Measurements from ENCODE around the gene OLA1.

Gene OLA1

DNA sequence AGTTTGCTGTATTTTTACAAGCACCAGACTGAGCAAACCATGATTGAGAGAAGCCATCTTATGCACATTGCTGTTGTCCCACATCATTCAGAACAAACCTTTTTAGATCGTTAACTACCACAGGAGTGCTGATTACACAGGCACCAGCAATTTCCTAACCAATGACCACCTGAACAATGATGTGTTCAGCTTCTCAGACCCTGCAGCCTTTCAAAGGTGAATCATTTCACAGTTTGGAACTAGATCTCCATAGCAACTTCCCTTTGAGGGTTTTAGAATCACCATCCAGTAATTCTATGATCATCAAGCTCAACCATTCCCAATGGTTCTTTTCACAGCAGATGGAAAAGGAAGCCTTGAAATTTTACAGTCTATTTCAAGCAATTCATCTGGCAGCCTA is 71.4 kb downstream of the OLA1 start:
- DNase-seq = peak; percentile 40

DNA sequence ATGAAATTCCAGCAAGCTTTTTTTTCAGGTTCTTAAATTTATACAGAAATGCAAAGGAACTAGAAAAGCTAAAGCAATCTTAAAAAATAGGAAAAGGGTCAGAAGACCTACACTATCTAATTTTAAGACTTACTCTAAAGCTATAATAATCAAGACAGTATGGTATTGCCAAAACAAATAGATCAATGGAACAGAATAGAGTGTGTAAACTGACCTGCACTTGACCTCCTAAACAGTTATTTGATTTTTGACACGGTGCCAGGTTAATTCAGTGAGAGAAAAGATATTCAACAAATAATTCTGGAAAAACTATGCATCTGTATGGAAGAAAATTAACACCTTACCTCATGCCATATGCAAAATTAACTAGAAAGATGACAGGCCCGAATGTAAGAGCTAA is 73.6 kb downstream of the OLA1 start:
- DNase-seq = no peak

DNA sequence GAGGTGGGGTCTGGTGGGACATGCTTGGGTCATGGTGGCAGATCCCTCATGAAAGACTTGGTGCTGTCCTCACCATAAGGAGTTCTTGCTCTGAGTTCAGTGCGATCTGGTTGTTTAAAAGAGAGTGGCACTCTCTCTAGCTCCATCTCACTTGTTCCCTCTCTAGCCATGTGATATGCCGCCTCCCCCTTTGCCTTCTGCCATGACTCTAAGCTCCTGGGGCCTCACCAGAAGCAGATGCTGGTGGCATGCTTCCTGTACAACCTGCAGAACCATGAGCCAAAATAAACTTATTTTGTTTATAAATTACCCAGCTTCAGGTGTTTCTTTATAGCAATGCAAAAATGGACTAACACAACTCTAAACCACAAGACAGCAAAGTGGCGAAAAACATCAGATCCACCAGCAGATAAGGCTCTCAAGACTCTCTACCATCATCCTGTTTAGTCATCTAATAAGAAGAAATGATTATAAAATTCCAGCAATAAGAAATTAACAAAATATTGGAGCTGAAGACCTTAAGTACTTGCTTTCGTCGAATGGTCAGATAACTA is 75.5 kb downstream of the OLA1 start:
- no peak for DNase-seq

DNA sequence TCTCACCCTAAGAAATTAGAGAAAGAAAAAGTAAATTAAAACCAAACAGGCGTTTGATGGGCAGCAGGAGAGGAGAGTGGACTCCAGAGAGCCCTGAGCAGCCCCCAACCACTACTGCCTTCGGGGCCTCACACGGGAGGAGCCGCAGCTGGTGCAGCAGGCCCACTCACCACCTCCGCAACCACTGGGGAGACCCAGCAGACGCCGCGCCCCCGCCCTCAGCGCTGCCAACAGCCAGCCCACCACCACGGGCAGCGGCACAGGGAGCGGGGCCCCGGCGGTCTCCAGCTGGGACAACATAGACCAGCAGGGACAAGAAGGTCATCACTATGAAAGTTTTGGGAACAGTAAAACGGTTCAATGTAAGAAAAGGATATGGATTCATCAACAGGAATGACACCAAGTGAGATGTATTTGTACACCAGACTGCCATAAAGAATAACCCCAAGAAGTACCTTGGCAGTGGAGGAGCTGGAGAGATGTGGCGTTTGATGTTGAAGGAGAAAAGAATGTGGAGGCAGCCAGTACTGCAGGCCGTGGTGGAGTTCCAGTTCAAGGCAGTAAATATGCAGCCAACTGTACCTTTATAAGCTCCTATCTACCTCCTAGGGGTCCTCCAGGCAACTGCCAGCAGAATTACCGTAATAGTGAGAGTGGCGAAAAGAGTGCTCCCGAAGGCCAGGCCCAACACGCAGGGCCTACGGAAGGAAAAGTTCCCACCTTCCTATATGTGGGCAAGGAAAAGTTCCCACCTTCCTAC is 76.5 kb downstream of the OLA1 start:
- no peak for DNase-seq

DNA sequence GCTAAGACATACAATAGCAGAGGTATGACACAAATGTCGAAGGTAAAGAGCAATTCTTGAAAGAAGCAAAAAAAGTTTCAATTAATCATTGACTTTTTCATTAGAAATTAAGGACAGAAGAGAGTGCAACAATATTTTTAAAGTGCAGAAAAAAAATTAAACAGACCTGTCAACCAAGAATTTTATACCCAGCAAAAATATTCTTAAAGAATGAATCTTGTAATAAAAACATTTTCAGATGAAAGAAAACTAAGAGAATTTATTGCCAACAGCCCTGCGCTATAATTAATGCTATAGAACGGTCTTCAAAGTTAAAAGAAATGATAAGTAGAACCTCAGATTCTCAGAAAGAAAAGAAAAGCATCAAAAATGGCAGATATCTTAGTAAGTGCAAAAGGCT is 79.0 kb downstream of the OLA1 start:
- DNase-seq = no peak

DNA sequence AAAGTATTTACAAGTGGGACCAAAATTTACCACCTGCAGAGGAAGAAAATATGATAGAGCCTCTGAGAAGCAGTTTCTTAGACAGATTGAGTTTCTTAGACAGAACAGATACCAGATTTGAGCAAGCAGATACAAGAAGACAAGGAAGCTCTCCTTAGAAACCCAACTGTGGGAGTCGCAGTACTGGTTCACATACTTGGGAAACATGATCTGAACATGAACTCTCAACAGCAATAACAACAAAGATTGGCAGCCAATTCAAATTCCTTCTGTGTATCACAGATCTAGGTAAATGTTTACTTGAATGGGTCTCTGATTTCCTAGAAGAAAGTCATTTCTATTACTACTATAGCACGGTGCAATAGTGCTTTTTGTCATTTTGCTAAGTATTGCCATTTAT is 82.1 kb downstream of the OLA1 start:
- DNase-seq = no peak

DNA sequence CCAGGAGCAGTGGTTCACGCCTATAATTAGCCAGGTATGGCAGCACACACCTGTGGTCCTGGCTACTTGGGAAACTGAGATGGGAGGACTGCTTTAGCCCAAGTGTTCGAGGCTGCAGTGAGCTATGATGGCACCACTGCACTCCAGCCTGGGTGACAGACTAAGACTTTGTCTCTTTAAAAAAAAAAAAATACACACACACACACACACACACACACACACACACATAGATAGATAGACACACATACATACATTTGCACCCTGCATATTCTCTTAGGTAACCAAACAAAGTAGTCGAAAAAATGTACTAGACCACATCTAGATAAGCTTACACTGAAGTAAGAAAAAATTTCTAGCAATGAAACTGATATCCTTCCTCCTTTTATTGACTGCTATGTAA is 86.8 kb downstream of the OLA1 start:
- DNase-seq = no peak

DNA sequence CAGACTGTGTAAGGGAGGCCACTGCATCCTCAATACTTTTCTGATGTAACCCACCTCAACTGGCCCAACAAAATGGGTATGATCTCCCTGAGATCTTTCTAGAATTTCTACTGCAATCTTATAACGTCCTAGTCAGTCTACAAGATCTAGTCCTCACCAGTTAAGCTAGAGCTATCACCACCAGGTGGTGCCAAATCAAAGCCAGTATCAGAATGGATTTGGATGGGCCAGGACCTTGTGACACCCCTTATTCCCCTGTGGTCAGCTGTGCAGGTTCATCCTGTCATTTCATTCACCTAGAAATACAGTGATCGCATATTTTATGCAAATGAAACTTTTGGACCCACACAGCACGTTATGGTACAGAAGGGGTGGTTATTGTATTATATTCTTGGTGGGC is 90.3 kb downstream of the OLA1 start:
- peak; percentile 35 for DNase-seq

DNA sequence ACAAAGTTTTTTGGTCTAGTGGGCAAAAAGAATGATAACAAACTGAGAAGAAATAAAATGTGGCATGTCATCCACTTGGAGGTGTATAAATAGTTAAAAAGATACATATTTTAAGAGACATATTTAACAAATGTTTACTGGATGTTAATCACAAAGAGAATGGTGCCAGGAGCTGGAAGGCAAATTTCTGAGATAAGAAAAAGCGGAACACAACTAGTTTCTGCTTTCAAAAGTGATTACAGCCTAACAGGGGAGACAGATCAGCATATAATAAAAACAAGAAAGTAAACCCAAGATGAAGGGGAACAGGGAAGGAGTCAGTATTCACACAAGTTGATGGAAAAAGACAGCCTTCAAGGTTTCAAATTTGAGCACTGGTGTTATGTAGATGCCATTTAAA is 91.3 kb downstream of the OLA1 start:
- DNase-seq = no peak

DNA sequence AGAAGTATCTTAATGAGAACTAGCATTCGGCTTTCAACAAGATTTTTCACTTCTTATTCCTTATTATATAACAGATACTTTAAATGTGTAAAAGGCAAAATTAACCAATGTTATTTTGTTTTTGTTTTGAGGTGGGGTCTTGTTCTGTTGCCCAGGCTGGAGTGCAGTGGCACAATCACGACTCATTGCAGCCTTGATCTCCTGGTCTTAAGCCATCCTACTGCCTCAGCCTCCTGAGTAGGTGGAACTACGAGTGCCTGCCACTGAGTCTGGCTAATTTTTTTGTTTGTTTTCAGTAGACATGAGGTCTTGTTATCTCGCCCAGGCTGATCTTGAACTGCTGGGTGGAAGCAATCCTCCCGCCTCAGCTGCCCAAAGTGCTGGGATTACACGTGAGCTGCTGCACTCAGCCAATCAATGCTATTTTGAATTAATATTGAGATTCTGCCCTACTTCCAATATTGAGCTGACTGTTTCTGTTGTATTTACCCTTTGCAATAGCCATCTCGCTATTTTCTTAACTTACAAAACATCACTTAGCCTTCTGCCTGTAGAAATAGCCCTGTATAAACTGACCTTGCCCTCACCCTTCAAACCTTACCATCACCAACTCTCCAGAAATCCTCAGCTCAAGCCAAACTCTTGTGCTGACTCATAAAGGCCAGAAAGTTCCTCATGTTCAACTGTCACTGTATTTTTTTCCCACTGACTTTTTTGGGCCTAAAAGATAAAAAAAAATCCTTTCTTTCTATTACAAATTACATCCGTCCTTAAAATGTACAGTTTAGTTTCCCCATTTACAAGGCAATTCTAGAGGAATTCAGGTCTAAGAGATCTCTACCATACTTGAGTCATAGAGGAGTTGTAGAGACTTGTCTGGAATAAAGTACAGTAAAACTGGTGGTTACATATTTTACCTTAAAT is 94.3 kb downstream of the OLA1 start:
- peak; percentile 46 for DNase-seq

DNA sequence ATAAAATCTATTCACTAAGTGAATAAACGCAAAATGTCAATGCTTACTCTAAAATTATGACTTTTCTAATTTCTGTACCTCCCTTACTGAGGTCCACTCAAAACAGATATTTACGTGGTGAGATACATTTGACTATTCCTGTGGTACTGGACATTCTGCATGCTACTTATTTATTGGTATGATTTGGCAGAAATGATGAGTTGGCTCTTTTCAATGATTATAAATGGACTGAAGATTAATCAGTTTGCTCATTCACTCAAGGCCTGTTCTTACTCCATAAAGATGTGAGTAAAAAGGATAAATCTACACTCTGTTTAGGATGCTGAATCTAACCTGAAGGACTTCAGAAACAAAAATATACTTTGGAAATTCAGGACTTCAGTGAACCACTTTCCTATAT is 98.8 kb downstream of the OLA1 start:
- no peak for DNase-seq

DNA sequence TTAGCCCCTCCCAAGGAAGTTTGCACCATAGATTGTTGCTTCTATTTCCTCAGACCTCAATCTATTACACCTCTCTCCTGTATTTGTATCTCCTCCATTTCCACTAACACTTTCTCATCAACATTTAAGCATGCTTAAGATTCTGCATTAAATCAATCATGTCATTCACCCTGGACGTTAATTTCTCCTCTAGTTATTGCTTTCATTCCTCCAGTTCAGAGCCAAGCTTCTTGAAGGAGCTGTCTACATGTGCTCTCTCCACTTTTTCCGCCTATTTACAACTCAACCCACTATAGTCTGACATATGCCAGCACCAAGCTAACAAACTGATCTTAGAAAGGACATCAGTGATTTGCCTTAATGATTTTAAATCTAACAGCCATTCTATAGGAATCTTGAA is 99.5 kb downstream of the OLA1 start:
- DNase-seq = no peak

DNA sequence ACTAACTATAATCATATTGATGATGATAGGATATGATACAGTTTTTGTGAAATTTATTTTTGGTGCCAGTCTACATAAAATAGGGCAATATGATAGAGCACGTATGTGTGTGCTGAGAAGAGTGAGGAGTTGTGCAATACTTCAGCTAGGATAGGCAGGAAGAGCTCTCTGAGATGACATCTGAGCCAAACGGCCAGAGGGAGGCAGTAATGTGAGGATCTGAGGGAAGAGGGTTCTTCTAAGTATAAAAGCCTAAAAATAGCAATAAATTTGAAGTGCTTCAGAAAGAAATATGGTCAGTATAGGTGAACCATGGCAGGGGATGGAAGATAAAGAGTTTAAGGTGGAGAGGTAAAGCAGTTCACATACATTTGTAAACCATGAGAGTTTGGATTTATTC is 102.5 kb downstream of the OLA1 start:
- DNase-seq = no peak

DNA sequence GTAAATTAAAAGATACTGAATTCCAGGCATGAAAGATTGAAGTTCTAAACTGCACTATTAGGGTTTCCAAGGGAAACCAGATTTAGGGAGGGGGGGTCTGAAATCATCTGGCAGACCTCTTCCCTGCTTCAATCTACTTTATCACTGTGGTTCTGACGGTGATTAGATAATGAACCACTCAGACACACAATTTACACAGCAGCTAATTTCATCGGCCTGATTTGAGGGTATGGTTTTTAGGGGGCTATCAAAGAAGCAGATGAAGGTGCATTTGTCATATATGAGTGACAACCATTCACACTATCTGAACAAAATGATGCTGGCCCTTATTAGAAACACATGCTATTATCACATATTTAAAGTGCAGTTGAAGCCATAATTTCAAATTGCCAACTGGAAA is 106.0 kb downstream of the OLA1 start:
- DNase-seq = no peak

DNA sequence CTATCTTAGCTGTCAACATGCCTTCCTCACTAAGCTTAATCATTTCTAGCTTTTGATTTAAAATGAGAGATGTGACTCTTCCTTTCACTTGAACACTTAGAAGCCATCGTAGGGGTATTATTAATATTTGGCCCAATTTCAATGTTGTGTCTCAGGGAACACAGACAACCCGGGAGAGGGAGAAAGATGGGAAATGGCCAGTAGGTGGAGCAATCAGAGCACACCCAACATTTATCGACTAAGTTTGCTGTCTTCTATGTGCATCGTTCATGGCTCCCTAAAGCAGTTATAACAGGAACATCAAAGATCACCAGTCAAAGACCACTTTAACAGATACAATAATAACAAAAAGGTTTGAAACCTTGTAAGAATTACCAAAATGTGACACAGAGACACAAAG is 110.2 kb downstream of the OLA1 start:
- no peak for DNase-seq

DNA sequence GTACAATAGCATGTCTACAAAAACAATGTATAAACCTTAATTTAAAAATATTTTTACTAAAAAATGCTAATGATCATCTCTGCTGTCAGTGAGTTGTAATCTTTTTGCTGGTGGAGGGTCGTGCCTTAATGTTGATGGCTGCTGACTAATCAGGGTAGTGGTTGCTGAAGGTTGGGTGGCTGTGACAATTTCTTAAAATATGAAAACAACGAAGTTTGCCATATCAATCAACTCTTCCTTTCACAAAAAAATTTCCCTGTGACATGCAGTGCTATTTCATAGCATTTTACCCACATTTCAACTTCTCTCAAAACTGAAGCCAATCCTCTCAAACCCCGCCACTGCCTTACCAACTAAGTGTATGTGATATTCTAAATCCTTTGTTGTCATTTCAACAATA is 112.4 kb downstream of the OLA1 start:
- peak; percentile 52 for DNase-seq

DNA sequence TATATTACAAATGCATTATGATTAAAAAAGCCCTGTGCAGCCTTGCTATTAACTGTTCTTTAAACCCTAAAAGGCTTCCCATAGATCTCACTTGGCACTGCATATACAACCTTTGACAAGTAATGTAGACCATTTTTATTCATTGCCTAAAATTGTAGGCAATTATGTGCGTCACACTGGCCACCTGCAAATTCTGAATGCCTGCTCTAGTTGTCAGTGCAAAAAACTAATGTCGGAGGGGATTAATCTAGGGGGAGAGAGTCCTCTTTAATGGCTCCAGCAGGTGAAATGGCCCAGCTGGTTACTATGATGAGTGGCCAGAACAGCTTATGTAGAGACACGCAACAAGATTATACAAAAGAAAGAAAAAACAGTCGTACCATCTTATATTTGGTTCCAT is 123.2 kb downstream of the OLA1 start:
- DNase-seq = no peak

DNA sequence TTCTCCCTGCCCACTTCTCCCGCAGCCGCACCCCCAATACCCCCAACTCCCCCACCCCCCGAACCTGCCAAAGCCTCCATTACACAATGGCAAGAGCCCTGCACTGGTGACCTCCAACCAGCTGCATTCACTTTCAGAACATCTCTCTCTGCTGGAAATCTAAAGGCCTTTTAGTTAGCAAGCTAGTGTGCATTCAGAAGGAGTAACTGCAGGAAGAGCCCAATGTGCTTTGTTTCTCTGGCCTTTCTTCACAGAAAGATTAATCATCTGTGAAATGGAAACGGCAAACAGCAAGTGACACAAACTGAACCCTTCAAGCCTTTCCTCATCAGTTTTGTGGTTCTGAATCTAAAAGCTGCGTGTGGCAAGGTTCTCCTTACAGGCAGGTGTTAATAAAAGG is 124.2 kb downstream of the OLA1 start:
- no peak for DNase-seq

DNA sequence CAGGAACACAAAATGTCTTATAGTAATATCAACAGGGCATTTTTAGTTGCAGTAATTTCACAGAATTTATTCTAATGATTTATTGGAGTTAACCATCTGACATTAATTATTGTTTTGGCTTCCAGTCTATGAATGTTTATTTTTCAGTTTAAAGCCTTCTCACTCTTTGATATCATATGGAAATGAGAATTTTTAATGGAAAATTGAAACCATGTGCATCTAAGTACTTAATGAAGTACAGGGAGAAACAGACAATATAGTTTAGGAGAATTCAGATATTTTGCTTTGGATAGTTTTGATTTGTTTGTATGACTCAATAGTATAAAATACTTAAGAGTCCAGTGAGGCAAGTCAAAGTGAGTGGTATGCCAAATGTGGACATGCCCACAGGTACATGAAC is 126.1 kb downstream of the OLA1 start:
- peak; percentile 23 for DNase-seq

DNA sequence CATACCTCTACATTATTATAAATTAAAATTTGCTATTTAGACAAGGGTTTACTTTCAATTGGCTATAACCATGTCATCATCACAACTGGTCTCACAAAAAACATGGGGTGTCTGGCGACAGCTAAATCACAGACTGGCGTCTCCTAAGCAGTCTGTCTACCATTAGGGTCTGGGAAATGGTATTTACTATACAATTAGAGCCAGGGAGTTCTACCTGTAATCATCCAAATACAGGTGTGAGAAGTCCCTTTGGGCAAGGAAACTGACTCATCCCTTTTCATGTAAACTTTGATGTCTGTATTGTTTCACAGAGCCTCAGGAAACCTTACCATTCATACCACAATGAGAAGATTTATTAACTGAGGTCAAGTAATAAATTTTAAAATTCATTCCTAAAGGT is 126.7 kb downstream of the OLA1 start:
- DNase-seq = no peak

DNA sequence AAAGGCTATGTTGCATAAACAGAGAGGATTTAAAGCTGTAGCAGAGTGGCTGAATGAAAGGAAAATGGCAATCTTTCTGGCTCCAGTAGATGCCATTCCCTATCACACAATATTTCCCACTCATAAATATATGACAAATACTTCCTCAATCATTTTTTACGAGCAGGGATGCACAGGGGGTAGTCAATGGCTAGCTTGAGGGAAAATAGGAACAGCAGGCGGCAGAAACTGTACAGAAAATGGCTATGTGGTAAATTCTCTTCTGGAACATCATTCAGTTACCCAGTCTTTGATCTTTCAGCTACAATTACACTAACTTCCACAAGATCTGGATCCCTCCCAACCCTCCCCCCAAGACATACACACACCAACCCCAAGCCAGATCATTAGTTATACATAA is 127.2 kb downstream of the OLA1 start:
- DNase-seq = peak; percentile 34

DNA sequence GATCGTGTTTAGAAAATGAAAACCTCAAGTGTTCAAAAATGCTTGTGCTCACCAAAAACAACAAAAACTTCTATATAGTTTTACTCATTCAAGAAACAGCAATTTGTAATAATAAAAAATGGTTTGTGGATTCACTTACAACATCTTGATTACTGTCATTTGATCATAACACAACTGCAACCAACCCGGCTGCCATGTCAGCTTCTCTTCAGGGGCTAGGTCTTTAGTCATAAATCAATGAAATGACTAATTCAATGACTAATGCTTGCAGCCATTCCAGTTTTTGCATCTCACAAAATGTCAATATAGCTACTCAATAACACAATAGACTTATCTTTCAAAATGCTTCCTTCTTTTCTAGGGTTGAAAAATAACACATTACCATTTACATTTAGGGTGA is 128.0 kb downstream of the OLA1 start:
- DNase-seq = peak; percentile 52

DNA sequence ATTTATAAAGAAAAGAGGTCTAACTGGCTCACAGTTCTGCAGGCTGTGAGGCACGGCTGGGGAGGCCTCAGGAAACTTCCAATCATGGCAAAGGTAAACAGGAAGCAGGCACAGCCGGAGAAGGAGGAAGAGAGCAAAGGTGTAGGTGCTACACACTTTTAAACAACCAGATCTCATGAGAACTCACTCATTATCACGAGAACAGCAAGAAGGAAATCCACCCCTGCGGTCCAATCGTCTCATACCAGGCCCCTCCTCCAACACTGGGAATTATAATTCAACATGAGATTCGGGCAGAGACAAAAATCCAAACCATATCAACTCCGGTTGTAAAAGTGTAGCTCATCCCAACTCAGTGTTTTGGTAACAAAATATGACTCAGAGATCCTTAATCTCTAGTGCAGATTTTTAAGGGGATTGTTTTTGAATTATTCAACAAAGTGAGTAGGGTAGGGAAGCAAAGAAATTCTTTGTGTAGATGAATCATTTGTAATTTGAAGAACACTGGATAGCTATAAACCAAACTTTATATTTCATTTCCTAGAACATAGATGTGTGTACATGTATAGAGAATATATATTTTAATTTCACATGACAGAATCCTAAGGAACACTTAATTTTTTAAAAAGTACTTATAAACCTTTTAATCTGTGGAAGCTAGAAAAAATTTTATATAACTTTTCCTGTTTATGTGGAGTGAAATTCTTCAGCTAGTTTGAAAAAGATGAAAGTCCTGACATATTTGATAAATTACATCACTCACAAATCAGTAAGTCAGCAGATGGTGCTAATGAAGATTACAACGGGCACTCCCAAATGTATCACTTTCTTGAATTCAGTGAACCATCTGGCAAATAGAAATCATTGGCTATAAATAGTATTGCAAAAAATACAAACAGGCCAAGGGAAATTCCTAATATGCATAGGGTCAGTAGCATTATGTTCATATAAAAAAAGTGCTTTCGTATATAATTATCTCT is 130.1 kb downstream of the OLA1 start:
- peak; percentile 85 for DNase-seq
